K562 (cell line): Measurements from ENCODE around the gene PIAS3. TPM values are rescaled to one million over a fixed set of nuclear protein-coding genes. Genes with fewer than 3 reads are reported as not detected.

ENCODE experiments used
- ATAC-seq: fragments of 200-7000 bp; cut with Tn5 transposase; 3 replicates; pipeline ENCODE4 v1.9.1; 2020; ENCODE audit warnings: moderate library complexity
- BruUV-seq: library from RNA; stranded (reverse); fragments of 400-500 nt; replicated peaks from 2 replicates; lab custom pipeline; 2021; lab: Mats Ljungman, UMichigan
- CTCF ChIA-PET: fragments of 300-600 bp; formaldehyde crosslinking; extraction: SDS; loops from one replicate; lab custom pipeline; 2021; ENCODE audit warnings: low intra/inter-chr PET ratio; lab: Yijun Ruan, JAX
- POLR2A ChIA-PET: fragments of 300-600, 350-650 bp; sonication (Branson Sonifier 250); formaldehyde crosslinking; extraction: SDS; loops from one replicate; lab custom pipeline; 2021; ENCODE audit warnings: antibody characterized with exemption, inconsistent platforms; lab: Yijun Ruan, JAX
- DNase-seq, 4 experiments: peaks; one replicate each; pipeline versions ENCODE4 v3.0.0 to v3.0.0-alpha.2; 2011 to 2018; ENCODE audit warnings: low spot score in 3 of 4, mixed read lengths in 3 of 4; ENCODE audit errors: extremely low read depth in 1 of 4
- FAIRE-seq: peaks from 2 replicates; lab custom pipeline; 2011; peaks lifted over from hg19 to GRCh38; lab: Jason Lieb, UNC
- H2AFZ ChIP-seq: 2 replicates; pipeline ENCODE4 v1.6.0; 2011; ENCODE audit warnings: low read depth, low read length, control low read depth, inconsistent platforms
- H3K27ac ChIP-seq: fragments of 200-600 bp; 3 replicates; pipeline ENCODE4 v1.8.0; 2011; ENCODE audit warnings: low read depth, mild to moderate bottlenecking, control low read depth, inconsistent platforms, low read length, moderate library complexity, mixed read lengths; ENCODE audit errors: extremely low read depth
- H3K27me3 ChIP-seq, 2 experiments: fragments of 300-600 bp in 1 of 2; 2 replicates in 1 of 2; 3 replicates in 1 of 2; pipeline versions ENCODE4 v1.6.0 to v1.8.0; 2011; ENCODE audit warnings: inconsistent platforms in 2 of 2, low read length in 2 of 2, mild to moderate bottlenecking in 1 of 2, mixed read lengths in 1 of 2, moderate library complexity in 1 of 2; ENCODE audit not compliant: control insufficient read depth in 2 of 2, insufficient read depth in 2 of 2
- H3K36me3 ChIP-seq: fragments of 300-600 bp; 3 replicates; pipeline ENCODE4 v1.8.0; 2011; ENCODE audit warnings: mild to moderate bottlenecking, low read length, inconsistent platforms; ENCODE audit not compliant: control insufficient read depth, insufficient read depth
- H3K4me1 ChIP-seq, 2 experiments: fragments of 200-600 bp in 1 of 2; replicated peaks in 1 of 2; 2 replicates in 1 of 2; 3 replicates in 1 of 2; pipeline versions ENCODE4 v1.5.1 to v1.8.0; 2011; ENCODE audit warnings: inconsistent platforms in 2 of 2, low read length in 2 of 2, mild to moderate bottlenecking in 1 of 2, mixed read lengths in 1 of 2, moderate library complexity in 1 of 2; ENCODE audit not compliant: control insufficient read depth in 2 of 2, insufficient read depth in 2 of 2
- H3K4me2 ChIP-seq: 2 replicates; pipeline ENCODE4 v1.6.1; 2011; ENCODE audit warnings: low read length, control low read depth, inconsistent platforms, mixed read lengths; ENCODE audit not compliant: insufficient read depth
- H3K4me3 ChIP-seq: fragments of 200-600 bp; sonication (generic), shearing (Covaris generic); 2 replicates; pipeline ENCODE4 v1.5.1; 2016; ENCODE audit warnings: control low read depth, inconsistent platforms
- H3K79me2 ChIP-seq: fragments of 200-600 bp; 3 replicates; pipeline ENCODE4 v1.8.0; 2011; ENCODE audit warnings: low read length, inconsistent platforms; ENCODE audit not compliant: control insufficient read depth, insufficient read depth
- H3K9ac ChIP-seq, 2 experiments: 2 replicates each; pipeline versions ENCODE4 v1.6.0 to v1.6.1; 2011; ENCODE audit warnings: low read depth in 2 of 2, low read length in 2 of 2, control low read depth in 1 of 2, inconsistent platforms in 1 of 2, mild to moderate bottlenecking in 1 of 2, mixed read lengths in 1 of 2; ENCODE audit not compliant: insufficient read depth in 1 of 2
- H3K9me1 ChIP-seq: one replicate; pipeline ENCODE4 v1.6.0; 2011; ENCODE audit warnings: inconsistent platforms, mild to moderate bottlenecking, low read length, moderate library complexity; ENCODE audit not compliant: control insufficient read depth, insufficient read depth
- H3K9me3 ChIP-seq: replicated peaks from 2 replicates; pipeline ENCODE4 v1.5.1; 2011; ENCODE audit warnings: low read depth, low read length, inconsistent platforms; ENCODE audit not compliant: control insufficient read depth, insufficient read depth
- H4K20me1 ChIP-seq: replicated peaks from 2 replicates; pipeline ENCODE4 v1.6.1; 2011; ENCODE audit warnings: low read length, inconsistent platforms, mixed read lengths; ENCODE audit not compliant: control insufficient read depth, insufficient read depth
- CAMTA2 ChIP-seq: fragments of 250-450 bp; sonication (Bioruptor Pico); conservative IDR thresholded peaks from 2 replicates; pipeline ENCODE4 v1.5.1; 2022
- CEBPG ChIP-seq, 3 experiments: fragments of 200-800 bp in 1 of 3; sonication (Bioruptor generic) in 1 of 3; sonication (generic) in 1 of 3; formaldehyde crosslinking in 1 of 3; IDR thresholded peaks in 2 of 3; conservative IDR thresholded peaks in 1 of 3; 2 replicates each; pipeline versions ENCODE4 v1.6.1 to v1.8.0; 2016 to 2022; ENCODE audit warnings: missing compliant biosample characterization in 2 of 3, missing genetic modification characterization in 2 of 3, mild to moderate bottlenecking in 1 of 3, missing genetic modification reagents in 1 of 3
- GTF2E2 ChIP-seq: fragments of 200-800 bp; sonication (Bioruptor generic); IDR thresholded peaks from 2 replicates; pipeline ENCODE4 v1.6.1; 2016; ENCODE audit warnings: missing genetic modification characterization, missing compliant biosample characterization
- HLTF ChIP-seq: fragments of 450-650 bp; IDR thresholded peaks from 2 replicates; pipeline ENCODE4 v1.6.1; 2016
- KLF16 ChIP-seq: IDR thresholded peaks from 2 replicates; pipeline ENCODE4 v1.6.1; 2016; ENCODE audit warnings: antibody characterized with exemption
- MEF2D ChIP-seq: conservative IDR thresholded peaks from 2 replicates; pipeline ENCODE4 v1.6.1; 2016; ENCODE audit warnings: low read depth, missing genetic modification characterization, missing compliant biosample characterization
- NCOA1 ChIP-seq: fragments of 450-650 bp; IDR thresholded peaks from 2 replicates; pipeline ENCODE4 v1.6.1; 2016; ENCODE audit warnings: low read depth
- NR2C2 ChIP-seq, 2 experiments: fragments of 200-800 bp in 1 of 2; sonication (Bioruptor generic) in 1 of 2; sonication (generic) in 1 of 2; formaldehyde crosslinking in 1 of 2; IDR thresholded peaks; 2 replicates each; pipeline versions ENCODE4 v1.6.1 to v1.8.0; 2016 to 2022; ENCODE audit warnings: mild to moderate bottlenecking in 1 of 2, missing compliant biosample characterization in 1 of 2, missing genetic modification characterization in 1 of 2, missing genetic modification reagents in 1 of 2
- PCBP2 ChIP-seq: fragments of 200-400 bp; formaldehyde crosslinking; IDR thresholded peaks from 2 replicates; pipeline ENCODE4 v1.6.1; 2018; ENCODE audit warnings: low read length, low read depth, mild to moderate bottlenecking, moderate library complexity; ENCODE audit not compliant: poor library complexity, severe bottlenecking
- POLR2AphosphoS5 ChIP-seq: IDR thresholded peaks from 2 replicates; pipeline ENCODE4 v1.6.1; 2011; ENCODE audit warnings: mild to moderate bottlenecking, low read depth, low read length, moderate library complexity; ENCODE audit not compliant: control insufficient read depth, insufficient read depth
- TCF7L2 ChIP-seq: fragments of 150-350 bp; IDR thresholded peaks from 2 replicates; pipeline ENCODE4 v1.6.1; 2016; ENCODE audit warnings: low read depth, mild to moderate bottlenecking, low read length, moderate library complexity
- TSC22D4 ChIP-seq: fragments of 450-650 bp; IDR thresholded peaks from 2 replicates; pipeline ENCODE4 v1.6.1; 2016; ENCODE audit warnings: missing genetic modification characterization, missing biosample characterization, control low read depth
- U2AF2 ChIP-seq: fragments of 200-400 bp; formaldehyde crosslinking; optimal IDR thresholded peaks from 2 replicates; pipeline ENCODE3; 2017; ENCODE audit warnings: low read depth, mild to moderate bottlenecking, low read length
- ZNF23 ChIP-seq: fragments of 250-450 bp; sonication (Bioruptor Pico); IDR thresholded peaks from 2 replicates; pipeline ENCODE4 v1.4.0; 2020; ENCODE audit warnings: mild to moderate bottlenecking
- WGBS: fragments of 100-300 bp; shearing (Covaris generic); methylation state at CpG from one replicate; pipeline ENCODE4 v1.1.6; 2016; ENCODE audit warnings: low coverage, mixed read lengths; ENCODE audit not compliant: insufficient coverage; ENCODE audit errors: missing lambda C conversion rate; 5-methylcytosine and 5-hydroxymethylcytosine counted together
- in situ Hi-C: fragments of 300-500 bp; cut with MboI; formaldehyde crosslinking; loops from 4 replicates; pipeline ENCODE4 v1.15.0; 2018; ENCODE audit warnings: inconsistent platforms, mixed read lengths
- intact Hi-C: fragments of 100-400 bp; cut with micrococcal nuclease; formaldehyde crosslinking; loops from 2 replicates; pipeline ENCODE4 v1.14.2; 2022
- polyA plus RNA-seq, 8 experiments: library from polyadenylated mRNA; depleted of rRNA in 4 of 8; stranded (reverse) in 5 of 8; unstranded in 3 of 8; fragments of >200 nt; fragmentation: Nextera tagmentation in 2 of 8; fragmentation: Illumina TruSeq in 1 of 8; extraction: Ambion mirVana in 2 of 8; extraction: Trizol in 1 of 8; gene quantifications; 2 replicates each; pipeline versions ENCODE4 v1.2.1 to v1.2.3, GENCODE V29; 2011 to 2014; ENCODE audit warnings: inconsistent platforms in 1 of 8, missing spikeins in 1 of 8
- total RNA-seq, 7 experiments: library from RNA; depleted of rRNA in 6 of 7; stranded (reverse); fragments of >200 nt in 6 of 7; fragmentation: Illumina TruSeq in 2 of 7; extraction: Trizol in 2 of 7; gene quantifications; 2 replicates each; pipeline versions ENCODE4 v1.2.1 to v1.2.3, GENCODE V29; 2011 to 2021; ENCODE audit warnings: low replicate concordance in 1 of 7
- TF ChIP-seq, protein P1 (sequence below): fragments of 450-650 bp; formaldehyde crosslinking; conservative IDR thresholded peaks from 2 replicates; pipeline ENCODE4 v1.4.0; 2022; ENCODE audit warnings: mild to moderate bottlenecking, missing genetic modification characterization
- TF ChIP-seq, protein P2 (sequence below): fragments of 250-450 bp; sonication (Bioruptor Pico); IDR thresholded peaks from 2 replicates; pipeline ENCODE4 v1.4.0; 2020; ENCODE audit warnings: mild to moderate bottlenecking, moderate library complexity

PIAS3 gene
- total and polyA plus RNA-seq, 9 of the 15 experiments (the other 6 are each of a cell fraction or from before 2014, with no cell fraction given): 1.1 to 25.6 (median 7.9) TPM

DNA sequence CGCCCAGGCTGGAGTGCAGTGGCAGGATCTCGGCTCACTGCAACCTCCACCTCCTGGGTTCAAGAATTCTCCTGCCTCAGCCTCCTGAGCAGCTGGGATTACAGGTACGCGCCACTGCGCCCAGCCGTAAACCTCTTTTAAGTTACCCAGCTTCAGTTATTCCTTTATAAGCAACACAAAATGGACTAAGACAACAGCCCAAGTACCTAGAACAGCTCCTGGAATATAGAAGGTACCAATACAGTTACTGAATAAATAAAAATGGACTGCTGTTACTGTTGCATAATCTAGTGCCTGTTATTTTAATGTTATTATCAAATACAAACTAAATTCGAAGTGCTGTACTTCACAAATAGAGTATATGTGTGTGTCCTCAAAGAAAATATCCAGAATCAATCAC is 52.0 kb downstream of the PIAS3 start:
- in situ Hi-C loops: loop anchor here (10.0 kb wide), 1 partner anchor 312 kb away; no protein-coding TSS in a partner anchor
- FAIRE-seq: no peak
- H3K9me1 ChIP-seq: no peaks in the 10 kb centered on the region
- ChIA-PET CTCF (no interaction called here), POLR2A (no interaction called here)
- no peak overlapping the region for H3K4me2 ChIP-seq
- no peaks in the 10 kb centered on the region for H3K27me3 ChIP-seq
- no peak overlapping the region for H3K9ac ChIP-seq
- DNase-seq: no peak
- no peak for ATAC-seq
- no peak overlapping the region for H3K4me3 ChIP-seq
- no peaks in the 10 kb centered on the region; a peak in 1 of 5 replicates for H3K4me1 ChIP-seq
- peaks cover 6% of the 10 kb centered on the region; the same call in 2 of the 3 replicates for H3K36me3 ChIP-seq
- H3K9me3 ChIP-seq: no peaks in the 10 kb centered on the region
- intact Hi-C loops: no loop called here
- H4K20me1 ChIP-seq: 0 out of 2 replicates have a peak, but pooled peaks cover 3% of the 10 kb centered on the region
- peaks cover 36% of the 10 kb centered on the region for H3K79me2 ChIP-seq
- 88% methylated on average over 7 of the region's 7 CpGs for WGBS
- H3K27ac ChIP-seq: no peak overlapping the region
- no peak overlapping the region for H2AFZ ChIP-seq
- BruUV-seq: no TSS peak
- TF ChIP-seq, protein P1, sequence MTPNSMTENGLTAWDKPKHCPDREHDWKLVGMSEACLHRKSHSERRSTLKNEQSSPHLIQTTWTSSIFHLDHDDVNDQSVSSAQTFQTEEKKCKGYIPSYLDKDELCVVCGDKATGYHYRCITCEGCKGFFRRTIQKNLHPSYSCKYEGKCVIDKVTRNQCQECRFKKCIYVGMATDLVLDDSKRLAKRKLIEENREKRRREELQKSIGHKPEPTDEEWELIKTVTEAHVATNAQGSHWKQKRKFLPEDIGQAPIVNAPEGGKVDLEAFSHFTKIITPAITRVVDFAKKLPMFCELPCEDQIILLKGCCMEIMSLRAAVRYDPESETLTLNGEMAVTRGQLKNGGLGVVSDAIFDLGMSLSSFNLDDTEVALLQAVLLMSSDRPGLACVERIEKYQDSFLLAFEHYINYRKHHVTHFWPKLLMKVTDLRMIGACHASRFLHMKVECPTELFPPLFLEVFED: no peak
- TF ChIP-seq U2AF2 (no peak), NR2C2 (CRISPR knock-in tag; IDR thresholded peaks at IDR 0.05) (no peak), NR2C2 (tag; IDR thresholded peaks at IDR 0.05) (no peak), MEF2D (no peak), KLF16 (no peak), TSC22D4 (tag) (no peak), ZNF23 (CRISPR knock-in tag) (no peak), POLR2AphosphoS5 (no peak), TCF7L2 (no peak), NCOA1 (no peak), GTF2E2 (tag) (no peak), CEBPG (CRISPR knock-in tag; IDR thresholded peaks at IDR 0.05) (no peak), CEBPG (tag; conservative IDR thresholded peaks at IDR 0.05 in 1 of 2, IDR thresholded peaks at IDR 0.05 in 1 of 2) (no peak), HLTF (no peak), CAMTA2 (CRISPR knock-in tag) (no peak), PCBP2 (no peak)
- TF ChIP-seq, protein P2, sequence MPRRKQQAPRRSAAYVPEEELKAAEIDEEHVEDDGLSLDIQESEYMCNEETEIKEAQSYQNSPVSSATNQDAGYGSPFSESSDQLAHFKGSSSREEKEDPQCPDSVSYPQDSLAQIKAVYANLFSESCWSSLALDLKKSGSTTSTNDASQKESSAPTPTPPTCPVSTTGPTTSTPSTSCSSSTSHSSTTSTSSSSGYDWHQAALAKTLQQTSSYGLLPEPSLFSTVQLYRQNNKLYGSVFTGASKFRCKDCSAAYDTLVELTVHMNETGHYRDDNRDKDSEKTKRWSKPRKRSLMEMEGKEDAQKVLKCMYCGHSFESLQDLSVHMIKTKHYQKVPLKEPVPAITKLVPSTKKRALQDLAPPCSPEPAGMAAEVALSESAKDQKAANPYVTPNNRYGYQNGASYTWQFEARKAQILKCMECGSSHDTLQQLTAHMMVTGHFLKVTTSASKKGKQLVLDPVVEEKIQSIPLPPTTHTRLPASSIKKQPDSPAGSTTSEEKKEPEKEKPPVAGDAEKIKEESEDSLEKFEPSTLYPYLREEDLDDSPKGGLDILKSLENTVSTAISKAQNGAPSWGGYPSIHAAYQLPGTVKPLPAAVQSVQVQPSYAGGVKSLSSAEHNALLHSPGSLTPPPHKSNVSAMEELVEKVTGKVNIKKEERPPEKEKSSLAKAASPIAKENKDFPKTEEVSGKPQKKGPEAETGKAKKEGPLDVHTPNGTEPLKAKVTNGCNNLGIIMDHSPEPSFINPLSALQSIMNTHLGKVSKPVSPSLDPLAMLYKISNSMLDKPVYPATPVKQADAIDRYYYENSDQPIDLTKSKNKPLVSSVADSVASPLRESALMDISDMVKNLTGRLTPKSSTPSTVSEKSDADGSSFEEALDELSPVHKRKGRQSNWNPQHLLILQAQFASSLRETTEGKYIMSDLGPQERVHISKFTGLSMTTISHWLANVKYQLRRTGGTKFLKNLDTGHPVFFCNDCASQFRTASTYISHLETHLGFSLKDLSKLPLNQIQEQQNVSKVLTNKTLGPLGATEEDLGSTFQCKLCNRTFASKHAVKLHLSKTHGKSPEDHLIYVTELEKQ (CRISPR knock-in tag): no peak
